ENCODE data around the gene EXOSC9.

DNA sequence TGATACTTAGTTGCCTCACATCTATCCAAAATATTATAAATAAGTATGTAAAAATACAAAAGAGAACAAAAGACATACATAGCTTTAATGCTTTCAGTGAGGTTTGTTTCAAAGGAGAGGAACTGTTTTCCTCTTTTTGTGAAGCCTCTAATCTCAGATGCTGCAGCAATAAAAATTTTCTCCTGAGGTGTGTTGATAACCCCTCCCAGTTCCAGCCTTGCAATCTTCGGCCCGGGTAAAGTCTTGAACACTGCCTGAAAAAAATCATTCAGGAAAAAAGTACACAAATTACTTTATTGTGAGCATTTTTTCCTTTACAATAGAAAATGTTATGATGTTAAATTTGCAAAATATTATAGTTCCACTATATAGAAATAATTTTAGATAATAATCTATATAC lies 60.3 kb downstream of the EXOSC9 start:
- TF ChIP-seq, protein P1, sequence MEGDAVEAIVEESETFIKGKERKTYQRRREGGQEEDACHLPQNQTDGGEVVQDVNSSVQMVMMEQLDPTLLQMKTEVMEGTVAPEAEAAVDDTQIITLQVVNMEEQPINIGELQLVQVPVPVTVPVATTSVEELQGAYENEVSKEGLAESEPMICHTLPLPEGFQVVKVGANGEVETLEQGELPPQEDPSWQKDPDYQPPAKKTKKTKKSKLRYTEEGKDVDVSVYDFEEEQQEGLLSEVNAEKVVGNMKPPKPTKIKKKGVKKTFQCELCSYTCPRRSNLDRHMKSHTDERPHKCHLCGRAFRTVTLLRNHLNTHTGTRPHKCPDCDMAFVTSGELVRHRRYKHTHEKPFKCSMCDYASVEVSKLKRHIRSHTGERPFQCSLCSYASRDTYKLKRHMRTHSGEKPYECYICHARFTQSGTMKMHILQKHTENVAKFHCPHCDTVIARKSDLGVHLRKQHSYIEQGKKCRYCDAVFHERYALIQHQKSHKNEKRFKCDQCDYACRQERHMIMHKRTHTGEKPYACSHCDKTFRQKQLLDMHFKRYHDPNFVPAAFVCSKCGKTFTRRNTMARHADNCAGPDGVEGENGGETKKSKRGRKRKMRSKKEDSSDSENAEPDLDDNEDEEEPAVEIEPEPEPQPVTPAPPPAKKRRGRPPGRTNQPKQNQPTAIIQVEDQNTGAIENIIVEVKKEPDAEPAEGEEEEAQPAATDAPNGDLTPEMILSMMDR (IDR thresholded peaks at IDR 0.05), result no peak
- no peak for TF ChIP-seq POLR2A (IDR thresholded peaks at IDR 0.05)

Data from transverse colon (tissue), 3 donors.